ENCODE data around the gene TTC34. TPM values are rescaled to one million over a fixed set of nuclear protein-coding genes. Genes with fewer than 3 reads are reported as not detected.
A peak's percentile ranks its signal among the peaks of the same experiment; 100 is the strongest.

The TTC34 gene
- total RNA-seq, 6 experiments from 2014 or later = 0.06 to 0.23 (median 0.18) TPM; not detected in 1

- 39% methylated on average over 11 of the region's 22 CpGs for WGBS (ENCODE audit: insufficient coverage, low coverage, low lambda C conversion rate, missing lambda C conversion rate)
- H3K27me3 ChIP-seq = no peaks in the 10 kb centered on the region
- DNase-seq = no peak
- TF ChIP-seq POLR2A (IDR thresholded peaks at IDR 0.05) (no peak), CTCF (IDR thresholded peaks at IDR 0.05) (no peak)
- intact Hi-C loops (cut with DNase I) = loop anchor here in 1 of 2 donors (10.0 kb wide), 1 partner anchor 601 kb away; no protein-coding TSS in a partner anchor
- H3K36me3 ChIP-seq = no peaks in the 10 kb centered on the region
- no peaks in the 10 kb centered on the region for H3K9me3 ChIP-seq
- no peak for ATAC-seq
- no peak overlapping the region for H3K4me3 ChIP-seq
- no peaks in the 10 kb centered on the region for H3K4me1 ChIP-seq
- H3K27ac ChIP-seq = no peak overlapping the region
Measured at GRCh38 chr1:2823921-2824610, 22.6 kb upstream of the TTC34 start.

DNA sequence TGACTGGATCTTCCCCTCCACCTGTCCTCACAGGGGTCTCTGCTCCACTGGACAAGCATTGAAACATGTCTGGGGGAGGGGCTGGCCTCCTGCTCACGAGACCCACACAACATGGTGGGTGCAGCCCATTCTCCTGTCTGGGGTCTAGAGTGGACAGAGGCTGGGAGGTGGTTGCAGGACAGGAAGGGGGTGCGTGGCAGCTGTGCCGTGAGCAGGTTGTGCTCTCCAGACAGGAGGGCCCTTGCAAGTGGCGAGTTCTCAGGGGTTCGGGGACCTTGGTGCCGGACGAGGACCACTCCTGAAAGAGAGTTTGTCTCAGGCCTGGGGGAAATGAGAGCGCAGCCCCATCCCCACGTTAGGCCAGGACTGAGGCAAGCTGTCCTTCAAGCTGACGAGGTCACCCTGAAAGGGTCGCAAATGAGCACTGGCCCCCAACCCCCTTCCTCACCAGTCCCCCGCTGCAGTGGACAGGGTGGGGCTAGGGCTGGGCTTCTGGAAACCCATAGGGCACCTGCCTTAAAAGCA, 21.2 kb upstream of the TTC34 start:
- Histone ChIP-seq H3K36me3 (no peaks in the 10 kb centered on the region), H3K27ac (no peak overlapping the region), H3K27me3 (no peaks in the 10 kb centered on the region), H3K4me3 (no peak overlapping the region), H3K9me3 (no peaks in the 10 kb centered on the region), H3K4me1 (no peaks in the 10 kb centered on the region)
- DNase-seq (peak in 1 of 3 donors; percentile 39), ATAC-seq (no peak)
- intact Hi-C loops (cut with DNase I) = loop anchor here in 1 of 2 donors (10.0 kb wide), 1 partner anchor 602 kb away; no protein-coding TSS in a partner anchor
- 74% methylated on average over 4 of the region's 12 CpGs for WGBS (ENCODE audit: insufficient coverage, low coverage, low lambda C conversion rate, missing lambda C conversion rate)
- TF ChIP-seq CTCF (IDR thresholded peaks at IDR 0.05) (no peak), POLR2A (IDR thresholded peaks at IDR 0.05) (no peak)

DNA sequence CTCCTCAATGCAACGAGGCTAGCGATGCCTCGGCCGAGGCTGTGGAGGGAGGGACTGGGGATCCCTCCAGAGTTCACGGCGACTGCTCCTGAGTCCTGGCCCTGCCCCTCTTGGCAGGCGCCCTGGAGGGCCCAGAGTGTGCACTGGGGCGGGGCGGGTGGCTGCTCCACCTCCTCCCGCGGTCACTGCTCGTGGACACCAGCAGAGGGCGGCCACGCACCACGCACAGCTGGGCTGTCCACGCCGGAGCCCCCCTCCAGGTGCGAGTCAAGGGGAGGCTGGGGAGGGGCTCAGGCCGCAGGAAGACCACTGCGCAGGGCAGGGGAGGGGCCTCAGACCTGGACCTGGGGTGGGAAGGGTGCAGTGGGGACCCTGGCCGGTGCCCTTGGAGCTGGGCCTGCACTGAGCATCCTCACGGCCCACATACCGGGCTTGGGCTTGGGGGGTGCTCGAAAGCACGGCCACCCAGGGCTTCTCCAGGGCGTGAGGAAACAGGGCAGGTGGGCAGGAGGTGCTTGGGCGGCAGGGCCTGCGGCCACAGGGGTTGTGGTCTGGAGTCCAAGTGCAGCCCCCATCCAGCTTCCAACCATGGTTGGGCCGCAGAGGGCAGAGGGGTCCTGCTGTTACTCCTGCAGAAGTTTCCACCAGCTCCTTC, 20.6 kb upstream of the TTC34 start:
- intact Hi-C loops (cut with DNase I) = loop anchor here in 1 of 2 donors (10.0 kb wide), 1 partner anchor 603 kb away; no protein-coding TSS in a partner anchor
- Histone ChIP-seq H3K4me1 (no peaks in the 10 kb centered on the region), H3K4me3 (no peak overlapping the region), H3K9me3 (no peaks in the 10 kb centered on the region), H3K27ac (no peak overlapping the region), H3K36me3 (no peaks in the 10 kb centered on the region), H3K27me3 (no peaks in the 10 kb centered on the region)
- DNase-seq (peak; percentile 53 to 72 (median 56)), ATAC-seq (peak; percentile 77 to 94 (median 82))
- TF ChIP-seq POLR2A (IDR thresholded peaks at IDR 0.05) (no peak), CTCF (IDR thresholded peaks at IDR 0.05) (peak; percentile 44 to 80 (median 62))
- WGBS (ENCODE audit: insufficient coverage, low coverage, low lambda C conversion rate, missing lambda C conversion rate) = no CpG with 5 or more reads among the region's 29 CpGs

- no peak overlapping the region for H3K27ac ChIP-seq
- DNase-seq (peak in 1 of 3 donors; percentile 37), ATAC-seq (no peak)
- 80% methylated on average over 1 of the region's 17 CpGs for WGBS (ENCODE audit: insufficient coverage, low coverage, low lambda C conversion rate, missing lambda C conversion rate)
- intact Hi-C loops (cut with DNase I) = loop anchor here in 1 of 2 donors (10.0 kb wide), 1 partner anchor 603 kb away; no protein-coding TSS in a partner anchor
- H3K4me3 ChIP-seq = no peak overlapping the region
- no peaks in the 10 kb centered on the region for H3K36me3 ChIP-seq
- no peaks in the 10 kb centered on the region for H3K4me1 ChIP-seq
- TF ChIP-seq CTCF (IDR thresholded peaks at IDR 0.05) (no peak), POLR2A (IDR thresholded peaks at IDR 0.05) (no peak)
- no peaks in the 10 kb centered on the region for H3K27me3 ChIP-seq
- H3K9me3 ChIP-seq = no peaks in the 10 kb centered on the region
Measured at GRCh38 chr1:2821373-2821955, 20.0 kb upstream of the TTC34 start.
